Heart left ventricle (tissue), 13 donors: ENCODE data around the gene MAPK14.

Experiments used
- CTCF ChIP-seq, 12 donors: fragments of 200-600 bp; sonication (generic) in 4 of 12; IDR thresholded peaks; one replicate each; pipeline versions ENCODE4 v1.5.0 to v1.8.0; 2018 to 2022; ENCODE audit warnings: antibody characterized with exemption in 12 of 12, mild to moderate bottlenecking in 5 of 12
- POLR2A ChIP-seq, 2 donors: fragments of 450-650 bp; IDR thresholded peaks; one replicate each; pipeline ENCODE4 v1.6.1; 2017; ENCODE audit warnings: antibody characterized with exemption in 2 of 2, mild to moderate bottlenecking in 2 of 2, moderate library complexity in 2 of 2
- donor health status: ischemic (EF 13 %, LVEDD 7.1; RV severe dilation, severe dysfunction).
- donor health status: DM: no; HTN: yes; CAD: no.
- donor health status: DM: no; HTN: no; CAD: no.
- donor health status: ischemic (EF 25% LVEDD 6.9; RV normal size, moderate dysfunction).
- donor health status: ischemic (EF 25% LVEDD 5.7; RV mildly dilated, moderate dysfunction).
- donor health status: ischemic (EF 35%, LVEDD 5.7; RV mildly dilated, moderate dysfunction).
- donor health status: nonischemic (EF 11% LVEDD 7.7; RV severe dilation, severe dysfunction).
- donor health status: DM: yes; HTN: yes; CAD: no.
- donor health status: PGD.
- donor health status: ischemic (EF 29% LVEDD 5.4; RV normal size, mild dysfunction).
- donor health status: nonischemic (EF 23%, LVEDD 6.1; RV moderate dilation, normal function).

- TF ChIP-seq CTCF (IDR thresholded peaks at IDR 0.05) (no peak), POLR2A (IDR thresholded peaks at IDR 0.05) (no peak)
Measured at GRCh38 chr6:36128073-36128472, 100.5 kb downstream of the MAPK14 start.
